ENCODE results near the gene SEL1L3.

The SEL1L3 gene

GRCh38 chr4:25830548-25830947 lies 32.2 kb downstream of the SEL1L3 start:
- DNase-seq: no peak
- in situ Hi-C loops (cut with HindIII; ENCODE audit: low pct_ligation_motif_present, low pct_unique_long_range_greater_than_20kb, low sequenced_read_pairs): no loop called here

GRCh38 chr4:25827897-25828296 lies 34.9 kb downstream of the SEL1L3 start:
- no peak for DNase-seq
- in situ Hi-C loops (cut with HindIII; ENCODE audit: low pct_ligation_motif_present, low pct_unique_long_range_greater_than_20kb, low sequenced_read_pairs): no loop called here

- in situ Hi-C loops (cut with HindIII; ENCODE audit: low pct_ligation_motif_present, low pct_unique_long_range_greater_than_20kb, low sequenced_read_pairs): no loop called here
- no peak for DNase-seq
These were observed 35.4 kb downstream of the SEL1L3 start for GRCh38 chr4:25827373-25827772.

GRCh38 chr4:25826074-25826752 lies 36.6 kb downstream of the SEL1L3 start:
- in situ Hi-C loops (cut with HindIII; ENCODE audit: low pct_ligation_motif_present, low pct_unique_long_range_greater_than_20kb, low sequenced_read_pairs): no loop called here
- DNase-seq: no peak

GRCh38 chr4:25823632-25824031 lies 39.2 kb downstream of the SEL1L3 start:
- in situ Hi-C loops (cut with HindIII; ENCODE audit: low pct_ligation_motif_present, low pct_unique_long_range_greater_than_20kb, low sequenced_read_pairs): no loop called here
- DNase-seq: no peak

GRCh38 chr4:25821899-25822298 lies 40.9 kb downstream of the SEL1L3 start:
- in situ Hi-C loops (cut with HindIII; ENCODE audit: low pct_ligation_motif_present, low pct_unique_long_range_greater_than_20kb, low sequenced_read_pairs): no loop called here

GRCh38 chr4:25821267-25821666 lies 41.5 kb downstream of the SEL1L3 start:
- no peak for DNase-seq
- in situ Hi-C loops (cut with HindIII; ENCODE audit: low pct_ligation_motif_present, low pct_unique_long_range_greater_than_20kb, low sequenced_read_pairs): no loop called here

More at GRCh38 chr4:25821899-25822298, 40.9 kb downstream of the SEL1L3 start:
- no peak for DNase-seq

- no peak for DNase-seq
- in situ Hi-C loops (cut with HindIII; ENCODE audit: low pct_ligation_motif_present, low pct_unique_long_range_greater_than_20kb, low sequenced_read_pairs): no loop called here
These were observed 43.9 kb downstream of the SEL1L3 start for GRCh38 chr4:25818876-25819275.

- in situ Hi-C loops (cut with HindIII; ENCODE audit: low pct_ligation_motif_present, low pct_unique_long_range_greater_than_20kb, low sequenced_read_pairs): no loop called here
- DNase-seq: no peak
These were observed 44.4 kb downstream of the SEL1L3 start for GRCh38 chr4:25818371-25818871.

- DNase-seq: no peak
- in situ Hi-C loops (cut with HindIII; ENCODE audit: low pct_ligation_motif_present, low pct_unique_long_range_greater_than_20kb, low sequenced_read_pairs): no loop called here
These were observed 45.6 kb downstream of the SEL1L3 start for GRCh38 chr4:25817059-25817681.

GRCh38 chr4:25816591-25817058 lies 46.2 kb downstream of the SEL1L3 start:
- DNase-seq: no peak
- in situ Hi-C loops (cut with HindIII; ENCODE audit: low pct_ligation_motif_present, low pct_unique_long_range_greater_than_20kb, low sequenced_read_pairs): no loop called here

GRCh38 chr4:25815586-25815985 lies 47.2 kb downstream of the SEL1L3 start:
- DNase-seq: no peak
- in situ Hi-C loops (cut with HindIII; ENCODE audit: low pct_ligation_motif_present, low pct_unique_long_range_greater_than_20kb, low sequenced_read_pairs): no loop called here

- peak; percentile 30 for DNase-seq
- in situ Hi-C loops (cut with HindIII; ENCODE audit: low pct_ligation_motif_present, low pct_unique_long_range_greater_than_20kb, low sequenced_read_pairs): no loop called here
These were observed 48.3 kb downstream of the SEL1L3 start for GRCh38 chr4:25814301-25815136.

- peak; percentile 73 for DNase-seq
- in situ Hi-C loops (cut with HindIII; ENCODE audit: low pct_ligation_motif_present, low pct_unique_long_range_greater_than_20kb, low sequenced_read_pairs): no loop called here
These were observed 49.2 kb downstream of the SEL1L3 start for GRCh38 chr4:25813448-25814106.

GRCh38 chr4:25811841-25812240 lies 50.9 kb downstream of the SEL1L3 start:
- in situ Hi-C loops (cut with HindIII; ENCODE audit: low pct_ligation_motif_present, low pct_unique_long_range_greater_than_20kb, low sequenced_read_pairs): no loop called here
- DNase-seq: no peak

GRCh38 chr4:25811374-25811690 lies 51.5 kb downstream of the SEL1L3 start:
- peak; percentile 62 for DNase-seq
- in situ Hi-C loops (cut with HindIII; ENCODE audit: low pct_ligation_motif_present, low pct_unique_long_range_greater_than_20kb, low sequenced_read_pairs): no loop called here

GRCh38 chr4:25810461-25811373 lies 52.1 kb downstream of the SEL1L3 start:
- peak; percentile 66 for DNase-seq
- in situ Hi-C loops (cut with HindIII; ENCODE audit: low pct_ligation_motif_present, low pct_unique_long_range_greater_than_20kb, low sequenced_read_pairs): no loop called here

- no peak for DNase-seq
- in situ Hi-C loops (cut with HindIII; ENCODE audit: low pct_ligation_motif_present, low pct_unique_long_range_greater_than_20kb, low sequenced_read_pairs): no loop called here
These were observed 52.8 kb downstream of the SEL1L3 start for GRCh38 chr4:25809996-25810395.

Measured in ACHN (cell line).